Kidney epithelial cell (primary cell): Measurements from ENCODE around the gene NRIP1. TPM values are rescaled to one million over a fixed set of nuclear protein-coding genes. Genes with fewer than 3 reads are reported as not detected.

ENCODE experiments used
- DNase-seq: peaks from one replicate; pipeline ENCODE4 v3.0.0-alpha.2; 2010; ENCODE audit warnings: low read depth
- H3K27me3 ChIP-seq: 2 replicates; pipeline ENCODE4 v1.6.0; 2011; ENCODE audit warnings: low read length; ENCODE audit not compliant: control insufficient read depth, insufficient read depth
- H3K36me3 ChIP-seq: 2 replicates; pipeline ENCODE4 v1.5.1; 2011; ENCODE audit warnings: low read length; ENCODE audit not compliant: control insufficient read depth, insufficient read depth
- H3K4me3 ChIP-seq: 2 replicates; pipeline ENCODE4 v1.5.1; 2011; ENCODE audit warnings: low read depth, mild to moderate bottlenecking, control low read depth, low read length
- CTCF ChIP-seq: IDR thresholded peaks from 2 replicates; pipeline ENCODE4 v1.5.1; 2011; ENCODE audit warnings: mild to moderate bottlenecking, moderate library complexity, low read length, control low read depth, inconsistent platforms; ENCODE audit not compliant: insufficient read depth, poor library complexity, severe bottlenecking
- total RNA-seq: library from RNA; depleted of rRNA; stranded (reverse); fragments of >200 nt; gene quantifications from 2 replicates; pipeline ENCODE4 v1.2.3, GENCODE V29; 2015

Gene NRIP1
- total RNA-seq = 52.6 and 57.2 TPM in 2 replicates

- H3K27me3 ChIP-seq = no peaks in the 10 kb centered on the region
- no peaks in the 10 kb centered on the region for H3K36me3 ChIP-seq
- no peak for TF ChIP-seq CTCF
- DNase-seq = peak; percentile 42
- H3K4me3 ChIP-seq = peak within 1 kb of the TSS; percentile 91
These were observed at the start of gene NRIP1 for GRCh38 chr21:15064576-15065391. Gene NRIP1, minus strand, starts transcription at chr21:15065000. Its CDS starts 96,808 bp downstream, at chr21:14968192.

DNA sequence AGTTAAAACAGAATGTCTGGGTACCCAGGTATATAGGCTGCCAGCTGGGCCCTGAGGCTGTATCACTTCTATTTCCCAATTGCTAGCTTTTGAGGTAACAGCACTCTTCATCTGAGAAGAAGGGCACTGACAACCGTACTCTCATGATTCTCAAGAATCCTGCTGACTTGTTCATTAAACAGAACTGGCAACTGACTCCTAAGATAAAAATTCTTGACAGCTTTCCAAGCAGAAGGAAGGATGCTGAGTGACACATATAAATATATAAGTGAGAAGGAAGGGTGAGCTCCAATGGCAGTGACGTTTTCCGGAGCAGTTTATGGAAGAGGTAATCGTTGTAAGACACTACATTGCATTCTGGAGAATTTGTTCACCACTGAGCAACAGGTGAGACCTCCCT is 48.1 kb upstream of the NRIP1 start:
- TF ChIP-seq CTCF = no peak
- Histone ChIP-seq H3K27me3 (no peaks in the 10 kb centered on the region), H3K4me3 (no peak overlapping the region), H3K36me3 (no peaks in the 10 kb centered on the region)
- DNase-seq = no peak

DNA sequence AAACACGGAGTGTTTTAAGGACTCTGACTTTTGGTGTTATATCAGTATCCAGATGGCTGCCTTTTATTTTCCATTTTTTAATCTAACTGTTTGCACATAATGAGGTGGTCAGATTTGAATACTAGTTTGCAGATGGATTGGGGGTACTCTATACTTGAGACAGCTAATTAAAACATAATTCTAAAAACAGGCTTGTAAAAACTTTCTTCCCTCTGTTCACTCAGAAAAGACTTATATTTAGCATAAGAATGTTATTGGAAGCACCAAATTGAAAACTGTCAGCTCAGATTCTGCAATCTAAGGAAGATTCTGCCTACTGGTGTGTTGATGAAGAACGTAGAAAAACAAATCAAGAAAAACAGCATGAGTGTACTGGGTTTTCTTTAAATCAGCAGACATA is 44.0 kb upstream of the NRIP1 start:
- TF ChIP-seq CTCF = no peak
- no peaks in the 10 kb centered on the region for H3K36me3 ChIP-seq
- no peaks in the 10 kb centered on the region for H3K27me3 ChIP-seq
- H3K4me3 ChIP-seq = no peak overlapping the region
- DNase-seq = no peak

DNA sequence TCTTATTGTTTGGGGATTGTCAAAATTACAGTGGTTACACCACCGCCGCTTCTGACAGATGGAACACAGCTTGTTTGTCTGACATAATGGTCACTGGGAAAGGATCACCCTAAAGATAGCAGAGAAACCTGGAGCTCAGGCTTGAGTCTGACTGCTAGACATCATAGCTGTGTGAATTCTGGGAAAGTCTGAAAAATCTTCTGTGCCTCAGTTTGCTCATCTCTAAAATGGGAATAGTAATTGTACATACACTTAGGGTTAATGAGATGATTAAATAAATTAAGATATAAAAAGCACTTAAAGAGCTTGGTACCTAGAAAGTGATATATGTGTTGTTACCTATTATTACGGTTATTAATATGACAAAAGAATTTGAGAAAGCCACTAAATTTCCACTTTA is 39.7 kb upstream of the NRIP1 start:
- DNase-seq = no peak
- no peaks in the 10 kb centered on the region for H3K36me3 ChIP-seq

DNA sequence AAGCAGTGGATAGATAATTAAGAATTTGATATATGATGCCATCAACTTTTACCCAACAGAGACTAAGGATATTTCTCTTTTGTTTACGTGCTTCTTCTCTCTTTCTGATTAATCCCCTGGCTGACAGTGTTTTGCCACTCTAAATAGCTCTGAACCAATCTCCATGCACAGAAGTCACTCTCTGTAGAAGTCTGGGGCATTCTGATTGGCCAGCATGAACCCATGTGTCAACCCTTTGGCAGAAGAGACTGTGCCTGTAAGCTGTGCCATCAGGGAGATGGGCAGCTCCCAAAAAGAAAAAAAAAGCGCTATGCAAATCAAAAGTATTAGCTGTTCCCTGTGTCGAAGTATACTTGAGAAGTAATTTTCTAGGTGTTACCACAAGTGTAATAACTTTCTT is 34.1 kb upstream of the NRIP1 start:
- no peak for DNase-seq
- TF ChIP-seq CTCF = no peak

More for the DNA sequence above, 39.7 kb upstream of the NRIP1 start:
- TF ChIP-seq CTCF = no peak
- Histone ChIP-seq H3K27me3 (no peaks in the 10 kb centered on the region), H3K4me3 (no peak overlapping the region)

GRCh38 chr21:15098181-15098580 is 33.4 kb upstream of the NRIP1 start:
- DNase-seq = no peak
- TF ChIP-seq CTCF = no peak
- no peaks in the 10 kb centered on the region for H3K27me3 ChIP-seq
- H3K36me3 ChIP-seq = no peaks in the 10 kb centered on the region
- no peak overlapping the region for H3K4me3 ChIP-seq

More for the DNA sequence above, 34.1 kb upstream of the NRIP1 start:
- no peaks in the 10 kb centered on the region for H3K36me3 ChIP-seq
- H3K4me3 ChIP-seq = no peak overlapping the region
- H3K27me3 ChIP-seq = no peaks in the 10 kb centered on the region
